ENCODE data around the gene MRPS11. TPM values are rescaled to one million over a fixed set of nuclear protein-coding genes. Genes with fewer than 3 reads are reported as not detected.

MRPS11 gene
- polyA plus RNA-seq, 2 of the 4 experiments (the other 2 are of a cell fraction), result 99.0 to 122 TPM

GRCh38 chr15:88493844-88494243 is 26.3 kb downstream of the MRPS11 start:
- Histone ChIP-seq H3K4me2 (no peak overlapping the region), H3K9me3 (no peaks in the 10 kb centered on the region), H3K4me3 (no peak overlapping the region), H3K27ac (no peak overlapping the region), H3K4me1 (no peaks in the 10 kb centered on the region)
- POLR2A ChIA-PET, result interaction anchor here (0.6 kb wide), 1 partner anchor 144 kb away, joined by 12 read pairs; no protein-coding TSS in a partner anchor
- DNase-seq (ENCODE audit: low read depth in 1 of 2, low spot score in 1 of 2) (no peak), ATAC-seq (no peak), FAIRE-seq (no peak)
- CTCF ChIA-PET, result interaction anchor here (0.6 kb wide), 1 partner anchor 120 kb away, joined by 4 read pairs; no protein-coding TSS in a partner anchor
- TF ChIP-seq EHF (CRISPR knock-in tag; IDR thresholded peaks at IDR 0.05), result no peak
- no peak for TF ChIP-seq BHLHE40 (IDR thresholded peaks at IDR 0.05; ENCODE audit: low read depth, low read length)
- TF ChIP-seq MAZ (IDR thresholded peaks at IDR 0.05; ENCODE audit: borderline replicate concordance, low read depth, low read length), result no peak
- TF ChIP-seq CBX2 (IDR thresholded peaks at IDR 0.05; ENCODE audit: borderline replicate concordance, low read depth), result no peak
- no peak for TF ChIP-seq USF2 (IDR thresholded peaks at IDR 0.05)
- no peak for TF ChIP-seq HOXB5 (CRISPR knock-in tag; IDR thresholded peaks at IDR 0.05)
- no peak for TF ChIP-seq TFCP2L1 (CRISPR knock-in tag; IDR thresholded peaks at IDR 0.05)
- no peak for TF ChIP-seq JUN (IDR thresholded peaks at IDR 0.05)
- no peak for TF ChIP-seq E2F6 (IDR thresholded peaks at IDR 0.05; ENCODE audit: borderline replicate concordance, low read depth)
- no peak for TF ChIP-seq ZNF302 (CRISPR knock-in tag; IDR thresholded peaks at IDR 0.05)
- TF ChIP-seq CHD2 (IDR thresholded peaks at IDR 0.05; ENCODE audit: low read length, partially characterized antibody), result no peak
- no peak for TF ChIP-seq HMGXB4 (CRISPR knock-in tag; IDR thresholded peaks at IDR 0.05; ENCODE audit: borderline replicate concordance)
- no peak for TF ChIP-seq JUNB (IDR thresholded peaks at IDR 0.05)
- no peak for TF ChIP-seq CTCF (IDR thresholded peaks at IDR 0.05)
- 85% methylated on average over 10 of the region's 10 CpGs for WGBS (ENCODE audit: missing lambda C conversion rate)

GRCh38 chr15:88497109-88497765 is 29.7 kb downstream of the MRPS11 start:
- DNase-seq (ENCODE audit: low read depth in 1 of 2, low spot score in 1 of 2) (no peak), FAIRE-seq (no peak), ATAC-seq (no peak)
- Histone ChIP-seq H3K4me1 (no peaks in the 10 kb centered on the region), H3K27ac (no peak overlapping the region), H3K9me3 (no peaks in the 10 kb centered on the region), H3K4me2 (no peak overlapping the region), H3K4me3 (no peak overlapping the region)
- CTCF ChIA-PET, result interaction anchor here (1.1 to 1.4 kb wide), 3 partner anchors 8 to 118 kb away, joined by 3 to 6 read pairs (median 4); no protein-coding TSS in a partner anchor
- TF ChIP-seq NFE2L2 (conservative IDR thresholded peaks at IDR 0.05; ENCODE audit: low read length) (no peak), EHF (CRISPR knock-in tag; IDR thresholded peaks at IDR 0.05) (no peak), ESRRA (IDR thresholded peaks at IDR 0.05; ENCODE audit: borderline replicate concordance, low read length) (no peak), CTCF (IDR thresholded peaks at IDR 0.05) (no peak)
- POLR2A ChIA-PET, result no interaction called here
- WGBS (ENCODE audit: missing lambda C conversion rate), result 91% methylated on average over 11 of the region's 11 CpGs

All from A549 (cell line).